HepG2 (cell line): ENCODE measurements around the gene RHO. TPM values are rescaled to one million over a fixed set of nuclear protein-coding genes. Genes with fewer than 3 reads are reported as not detected.
"Not testable (repeated sequence)": the region's sequence is repeated elsewhere in the genome, so short reads cannot be mapped to it uniquely, and the experiment has no call there.

ENCODE experiments used
- EP300 ChIP-seq, 3 experiments: sonication (generic) in 1 of 3; formaldehyde crosslinking in 1 of 3; IDR thresholded peaks; 2 replicates each; pipeline versions ENCODE4 v1.5.1 to v1.6.1; 2011 to 2020; ENCODE audit warnings: low read depth in 2 of 3, low read length in 2 of 3, borderline replicate concordance in 1 of 3, improper control_type of control experiment in 1 of 3, mild to moderate bottlenecking in 1 of 3, missing genetic modification reagents in 1 of 3, moderate library complexity in 1 of 3
- ERF ChIP-seq: IDR thresholded peaks from 2 replicates; pipeline ENCODE4 v1.6.1; 2018; ENCODE audit warnings: missing biosample characterization, missing genetic modification reagents
- polyA plus RNA-seq, 8 experiments: library from polyadenylated mRNA; depleted of rRNA in 3 of 8; stranded (reverse) in 7 of 8; unstranded in 1 of 8; fragments of >200 nt; fragmentation: Illumina TruSeq in 4 of 8; extraction: Trizol in 4 of 8; gene quantifications; 2 replicates each; pipeline versions ENCODE4 v1.2.1 to v1.2.3, GENCODE V29; 2011 to 2016; ENCODE audit warnings: low read depth in 4 of 8, missing spikeins in 1 of 8, mixed read lengths in 1 of 8; ENCODE audit not compliant: insufficient read depth in 1 of 8
- total RNA-seq, 5 experiments: library from RNA; depleted of rRNA; stranded (reverse); fragments of >200 nt; fragmentation: Illumina TruSeq; extraction: Trizol; gene quantifications; 2 replicates each; pipeline ENCODE4 v1.2.3, GENCODE V29; 2016; ENCODE audit warnings: low read depth in 1 of 5
- TF ChIP-seq, protein P1 (sequence below): IDR thresholded peaks from 2 replicates; pipeline ENCODE4 v1.4.0; 2020; ENCODE audit warnings: mild to moderate bottlenecking, missing genetic modification reagents
- TF ChIP-seq, protein P2 (sequence below): sonication (generic); formaldehyde crosslinking; conservative IDR thresholded peaks from 2 replicates; pipeline ENCODE4 v1.4.0; 2020; ENCODE audit warnings: mild to moderate bottlenecking, missing genetic modification reagents, moderate library complexity
- TF ChIP-seq, protein P3 (sequence below): sonication (generic); formaldehyde crosslinking; IDR thresholded peaks from 2 replicates; pipeline ENCODE4 v1.4.0; 2020; ENCODE audit warnings: low read depth, missing genetic modification reagents
- TF ChIP-seq, protein P4 (sequence below): IDR thresholded peaks from 2 replicates; pipeline ENCODE4 v1.6.1; 2016; ENCODE audit warnings: mild to moderate bottlenecking

The RHO gene
- total and polyA plus RNA-seq, 2 of the 13 experiments (the other 11 are each of a cell fraction or from before 2014, with no cell fraction given), result not detected

DNA sequence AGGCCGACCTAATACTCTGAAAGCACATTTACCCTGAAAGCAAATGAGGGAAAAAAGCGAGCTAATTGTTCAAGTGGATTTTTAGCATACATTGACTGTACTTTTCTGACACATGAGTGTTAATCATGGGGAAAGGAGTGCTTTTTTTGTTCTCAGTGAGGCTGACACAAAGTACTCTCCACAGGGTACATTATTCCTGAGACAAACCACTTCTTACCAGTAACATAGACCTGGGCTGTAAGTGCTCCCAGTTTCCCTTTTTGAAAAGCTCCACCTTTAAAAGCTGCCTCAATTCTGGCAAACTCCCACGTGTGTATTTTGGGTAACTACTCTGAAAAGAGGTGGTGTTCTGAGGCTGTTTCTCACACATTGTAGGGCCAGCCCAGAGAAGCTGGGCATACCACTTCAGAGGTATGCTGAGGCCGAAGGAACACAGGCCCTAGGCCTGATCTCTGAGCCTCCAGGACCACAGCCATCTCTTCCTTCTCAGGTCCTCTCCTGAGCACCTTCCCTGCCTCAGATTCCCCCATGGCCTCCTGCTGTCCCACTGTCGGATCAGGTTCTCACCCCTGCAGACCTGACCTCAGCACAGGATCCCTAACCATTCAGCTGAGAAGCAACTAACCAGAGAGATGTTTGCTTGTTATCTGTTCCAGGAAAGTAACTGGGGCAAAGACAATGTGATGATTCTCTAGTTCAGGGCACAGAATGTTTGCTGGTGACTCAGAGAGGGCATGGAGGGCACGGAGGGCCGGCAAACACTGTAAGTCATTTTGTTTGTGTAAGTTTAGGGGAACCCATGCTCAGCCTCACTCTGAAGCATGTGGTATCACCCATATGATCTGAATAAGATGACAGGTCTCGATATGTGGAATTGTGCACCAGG lies 29.6 kb upstream of the RHO start (continued):
- TF ChIP-seq, protein P1, sequence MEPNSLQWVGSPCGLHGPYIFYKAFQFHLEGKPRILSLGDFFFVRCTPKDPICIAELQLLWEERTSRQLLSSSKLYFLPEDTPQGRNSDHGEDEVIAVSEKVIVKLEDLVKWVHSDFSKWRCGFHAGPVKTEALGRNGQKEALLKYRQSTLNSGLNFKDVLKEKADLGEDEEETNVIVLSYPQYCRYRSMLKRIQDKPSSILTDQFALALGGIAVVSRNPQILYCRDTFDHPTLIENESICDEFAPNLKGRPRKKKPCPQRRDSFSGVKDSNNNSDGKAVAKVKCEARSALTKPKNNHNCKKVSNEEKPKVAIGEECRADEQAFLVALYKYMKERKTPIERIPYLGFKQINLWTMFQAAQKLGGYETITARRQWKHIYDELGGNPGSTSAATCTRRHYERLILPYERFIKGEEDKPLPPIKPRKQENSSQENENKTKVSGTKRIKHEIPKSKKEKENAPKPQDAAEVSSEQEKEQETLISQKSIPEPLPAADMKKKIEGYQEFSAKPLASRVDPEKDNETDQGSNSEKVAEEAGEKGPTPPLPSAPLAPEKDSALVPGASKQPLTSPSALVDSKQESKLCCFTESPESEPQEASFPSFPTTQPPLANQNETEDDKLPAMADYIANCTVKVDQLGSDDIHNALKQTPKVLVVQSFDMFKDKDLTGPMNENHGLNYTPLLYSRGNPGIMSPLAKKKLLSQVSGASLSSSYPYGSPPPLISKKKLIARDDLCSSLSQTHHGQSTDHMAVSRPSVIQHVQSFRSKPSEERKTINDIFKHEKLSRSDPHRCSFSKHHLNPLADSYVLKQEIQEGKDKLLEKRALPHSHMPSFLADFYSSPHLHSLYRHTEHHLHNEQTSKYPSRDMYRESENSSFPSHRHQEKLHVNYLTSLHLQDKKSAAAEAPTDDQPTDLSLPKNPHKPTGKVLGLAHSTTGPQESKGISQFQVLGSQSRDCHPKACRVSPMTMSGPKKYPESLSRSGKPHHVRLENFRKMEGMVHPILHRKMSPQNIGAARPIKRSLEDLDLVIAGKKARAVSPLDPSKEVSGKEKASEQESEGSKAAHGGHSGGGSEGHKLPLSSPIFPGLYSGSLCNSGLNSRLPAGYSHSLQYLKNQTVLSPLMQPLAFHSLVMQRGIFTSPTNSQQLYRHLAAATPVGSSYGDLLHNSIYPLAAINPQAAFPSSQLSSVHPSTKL (CRISPR knock-in tag), result peak; percentile 62
- TF ChIP-seq, protein P2, sequence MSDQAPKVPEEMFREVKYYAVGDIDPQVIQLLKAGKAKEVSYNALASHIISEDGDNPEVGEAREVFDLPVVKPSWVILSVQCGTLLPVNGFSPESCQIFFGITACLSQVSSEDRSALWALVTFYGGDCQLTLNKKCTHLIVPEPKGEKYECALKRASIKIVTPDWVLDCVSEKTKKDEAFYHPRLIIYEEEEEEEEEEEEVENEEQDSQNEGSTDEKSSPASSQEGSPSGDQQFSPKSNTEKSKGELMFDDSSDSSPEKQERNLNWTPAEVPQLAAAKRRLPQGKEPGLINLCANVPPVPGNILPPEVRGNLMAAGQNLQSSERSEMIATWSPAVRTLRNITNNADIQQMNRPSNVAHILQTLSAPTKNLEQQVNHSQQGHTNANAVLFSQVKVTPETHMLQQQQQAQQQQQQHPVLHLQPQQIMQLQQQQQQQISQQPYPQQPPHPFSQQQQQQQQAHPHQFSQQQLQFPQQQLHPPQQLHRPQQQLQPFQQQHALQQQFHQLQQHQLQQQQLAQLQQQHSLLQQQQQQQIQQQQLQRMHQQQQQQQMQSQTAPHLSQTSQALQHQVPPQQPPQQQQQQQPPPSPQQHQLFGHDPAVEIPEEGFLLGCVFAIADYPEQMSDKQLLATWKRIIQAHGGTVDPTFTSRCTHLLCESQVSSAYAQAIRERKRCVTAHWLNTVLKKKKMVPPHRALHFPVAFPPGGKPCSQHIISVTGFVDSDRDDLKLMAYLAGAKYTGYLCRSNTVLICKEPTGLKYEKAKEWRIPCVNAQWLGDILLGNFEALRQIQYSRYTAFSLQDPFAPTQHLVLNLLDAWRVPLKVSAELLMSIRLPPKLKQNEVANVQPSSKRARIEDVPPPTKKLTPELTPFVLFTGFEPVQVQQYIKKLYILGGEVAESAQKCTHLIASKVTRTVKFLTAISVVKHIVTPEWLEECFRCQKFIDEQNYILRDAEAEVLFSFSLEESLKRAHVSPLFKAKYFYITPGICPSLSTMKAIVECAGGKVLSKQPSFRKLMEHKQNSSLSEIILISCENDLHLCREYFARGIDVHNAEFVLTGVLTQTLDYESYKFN (CRISPR knock-in tag), result 0 out of 2 replicates have a peak, but pooled peaks have one; percentile 44
- TF ChIP-seq, protein P3, sequence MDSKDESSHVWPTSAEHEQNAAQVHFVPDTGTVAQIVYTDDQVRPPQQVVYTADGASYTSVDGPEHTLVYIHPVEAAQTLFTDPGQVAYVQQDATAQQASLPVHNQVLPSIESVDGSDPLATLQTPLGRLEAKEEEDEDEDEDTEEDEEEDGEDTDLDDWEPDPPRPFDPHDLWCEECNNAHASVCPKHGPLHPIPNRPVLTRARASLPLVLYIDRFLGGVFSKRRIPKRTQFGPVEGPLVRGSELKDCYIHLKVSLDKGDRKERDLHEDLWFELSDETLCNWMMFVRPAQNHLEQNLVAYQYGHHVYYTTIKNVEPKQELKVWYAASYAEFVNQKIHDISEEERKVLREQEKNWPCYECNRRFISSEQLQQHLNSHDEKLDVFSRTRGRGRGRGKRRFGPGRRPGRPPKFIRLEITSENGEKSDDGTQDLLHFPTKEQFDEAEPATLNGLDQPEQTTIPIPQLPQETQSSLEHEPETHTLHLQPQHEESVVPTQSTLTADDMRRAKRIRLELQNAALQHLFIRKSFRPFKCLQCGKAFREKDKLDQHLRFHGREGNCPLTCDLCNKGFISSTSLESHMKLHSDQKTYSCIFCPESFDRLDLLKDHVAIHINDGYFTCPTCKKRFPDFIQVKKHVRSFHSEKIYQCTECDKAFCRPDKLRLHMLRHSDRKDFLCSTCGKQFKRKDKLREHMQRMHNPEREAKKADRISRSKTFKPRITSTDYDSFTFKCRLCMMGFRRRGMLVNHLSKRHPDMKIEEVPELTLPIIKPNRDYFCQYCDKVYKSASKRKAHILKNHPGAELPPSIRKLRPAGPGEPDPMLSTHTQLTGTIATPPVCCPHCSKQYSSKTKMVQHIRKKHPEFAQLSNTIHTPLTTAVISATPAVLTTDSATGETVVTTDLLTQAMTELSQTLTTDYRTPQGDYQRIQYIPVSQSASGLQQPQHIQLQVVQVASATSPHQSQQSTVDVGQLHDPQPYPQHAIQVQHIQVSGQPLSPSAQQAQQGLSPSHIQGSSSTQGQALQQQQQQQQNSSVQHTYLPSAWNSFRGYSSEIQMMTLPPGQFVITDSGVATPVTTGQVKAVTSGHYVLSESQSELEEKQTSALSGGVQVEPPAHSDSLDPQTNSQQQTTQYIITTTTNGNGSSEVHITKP (CRISPR knock-in tag), result peak; percentile 42; the same call in 1 of the 2 replicates
- TF ChIP-seq, protein P4, sequence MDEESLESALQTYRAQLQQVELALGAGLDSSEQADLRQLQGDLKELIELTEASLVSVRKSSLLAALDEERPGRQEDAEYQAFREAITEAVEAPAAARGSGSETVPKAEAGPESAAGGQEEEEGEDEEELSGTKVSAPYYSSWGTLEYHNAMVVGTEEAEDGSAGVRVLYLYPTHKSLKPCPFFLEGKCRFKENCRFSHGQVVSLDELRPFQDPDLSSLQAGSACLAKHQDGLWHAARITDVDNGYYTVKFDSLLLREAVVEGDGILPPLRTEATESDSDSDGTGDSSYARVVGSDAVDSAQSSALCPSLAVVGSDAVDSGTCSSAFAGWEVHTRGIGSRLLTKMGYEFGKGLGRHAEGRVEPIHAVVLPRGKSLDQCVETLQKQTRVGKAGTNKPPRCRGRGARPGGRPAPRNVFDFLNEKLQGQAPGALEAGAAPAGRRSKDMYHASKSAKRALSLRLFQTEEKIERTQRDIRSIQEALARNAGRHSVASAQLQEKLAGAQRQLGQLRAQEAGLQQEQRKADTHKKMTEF (CRISPR knock-in tag), result 0 out of 2 replicates have a peak, but pooled peaks have one; percentile 27
- TF ChIP-seq EP300 (IDR thresholded peaks at IDR 0.05; ENCODE audit: low read depth in 2 of 2, low read length in 2 of 2), result peak in 1 of 2 experiments; percentile 41; a peak in 1 of 4 replicates
- TF ChIP-seq EP300 (CRISPR knock-in tag; IDR thresholded peaks at IDR 0.05; ENCODE audit: borderline replicate concordance), result not testable (repeated sequence)
- TF ChIP-seq ERF (CRISPR knock-in tag), result peak; percentile 17; the same call in 1 of the 2 replicates
